Activated T-cell treated with anti-CD3 and anti-CD28 coated beads, Interleukin-2, amount 50 U/mL, for 24 hours (primary cell): Measurements from ENCODE around the gene SHANK3.

Experiments
- DNase-seq: peaks from one replicate; pipeline ENCODE4 v3.0.0-alpha.2; 2020
- H3K27ac Mint-ChIP-seq: 2 replicates; pipeline ENCODE4 v1.8.0; 2020; ENCODE audit warnings: mild to moderate bottlenecking, mixed read lengths
- H3K27me3 Mint-ChIP-seq: 2 replicates; pipeline ENCODE4 v1.8.0; 2020; ENCODE audit warnings: mixed read lengths
- H3K36me3 Mint-ChIP-seq: 2 replicates; pipeline ENCODE4 v1.8.0; 2020; ENCODE audit warnings: low read depth, mixed read lengths
- H3K4me1 Mint-ChIP-seq: 2 replicates; pipeline ENCODE4 v1.8.0; 2020; ENCODE audit warnings: low read depth, mixed read lengths
- H3K4me3 Mint-ChIP-seq: 2 replicates; pipeline ENCODE4 v1.8.0; 2020; ENCODE audit warnings: mild to moderate bottlenecking, moderate library complexity, mixed read lengths
- H3K9me3 Mint-ChIP-seq: 2 replicates; pipeline ENCODE4 v1.8.0; 2020; ENCODE audit warnings: mixed read lengths

SHANK3 gene

DNA sequence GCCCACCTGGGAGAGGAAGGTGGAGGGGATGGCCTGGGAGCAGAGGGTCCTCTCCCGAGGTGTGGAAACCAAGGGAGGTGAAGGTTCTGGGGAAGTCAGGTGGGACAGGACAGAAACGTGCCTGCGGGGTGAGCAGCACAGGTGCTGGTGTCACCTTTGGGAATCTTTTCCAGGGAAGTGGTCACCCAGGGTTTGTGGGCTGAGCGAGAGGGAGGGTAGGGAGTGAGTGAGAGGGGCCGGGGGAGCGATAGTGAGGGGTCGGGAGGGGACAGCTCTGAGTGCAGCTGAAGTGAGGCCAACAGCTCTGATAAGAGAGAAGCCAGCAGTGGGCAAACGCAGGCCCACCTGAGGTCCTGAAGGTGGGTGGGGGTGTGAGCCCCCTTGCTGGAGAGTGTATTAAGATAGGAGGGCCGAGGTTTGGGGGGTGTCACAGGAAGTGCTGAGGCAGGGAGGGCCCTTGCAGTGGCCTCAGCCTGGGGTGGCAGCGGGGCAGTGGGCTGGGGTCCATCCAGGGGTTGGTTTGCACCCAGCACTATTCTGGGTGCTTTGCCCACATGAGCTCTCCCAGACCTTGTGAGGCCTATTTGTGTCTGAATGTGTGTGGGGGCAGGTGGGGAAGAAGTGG lies 1.6 kb upstream of the SHANK3 start:
- no peaks in the 10 kb centered on the region for H3K9me3 Mint-ChIP-seq
- no peaks in the 10 kb centered on the region for H3K36me3 Mint-ChIP-seq
- H3K4me1 Mint-ChIP-seq = peaks cover 13% of the 10 kb centered on the region
- no peak overlapping the region for H3K4me3 Mint-ChIP-seq
- DNase-seq = no peak
- H3K27me3 Mint-ChIP-seq = peaks cover 47% of the 10 kb centered on the region
- H3K27ac Mint-ChIP-seq = no peak overlapping the region

DNA sequence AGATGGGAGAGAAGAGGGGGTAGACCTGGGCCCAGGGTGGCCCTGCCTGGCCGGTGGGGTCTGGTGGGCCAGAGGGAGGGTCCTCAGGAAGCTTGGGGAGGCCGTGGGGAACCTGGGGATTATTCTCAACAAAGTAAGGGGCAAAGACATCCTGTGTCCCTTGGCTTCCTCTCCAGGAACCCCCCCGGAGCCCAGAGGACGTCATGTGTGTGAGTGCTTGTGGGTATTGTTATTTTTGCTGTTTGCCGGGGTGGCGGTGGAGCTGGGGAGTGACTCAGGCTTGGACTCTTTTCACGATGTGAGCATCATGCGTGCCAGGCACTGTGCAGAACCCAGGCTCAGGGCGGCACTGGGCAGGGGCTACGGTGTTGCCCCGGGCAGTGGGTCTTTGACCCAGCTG lies 982 bp upstream of the SHANK3 start:
- Mint-ChIP-seq H3K27me3 (peaks cover 51% of the 10 kb centered on the region), H3K36me3 (no peaks in the 10 kb centered on the region), H3K4me3 (no peak overlapping the region), H3K27ac (no peak overlapping the region), H3K4me1 (peaks cover 13% of the 10 kb centered on the region), H3K9me3 (no peaks in the 10 kb centered on the region)
- no peak for DNase-seq

GRCh38 chr22:50672041-50672440 lies 582 bp upstream of the SHANK3 start:
- no peaks in the 10 kb centered on the region for H3K36me3 Mint-ChIP-seq
- DNase-seq = no peak
- peaks cover 13% of the 10 kb centered on the region for H3K4me1 Mint-ChIP-seq
- no peak overlapping the region for H3K27ac Mint-ChIP-seq
- no peak overlapping the region for H3K4me3 Mint-ChIP-seq
- no peaks in the 10 kb centered on the region for H3K9me3 Mint-ChIP-seq
- H3K27me3 Mint-ChIP-seq = peaks cover 48% of the 10 kb centered on the region

GRCh38 chr22:50673231-50674129 lies 857 bp downstream of the SHANK3 start:
- Mint-ChIP-seq H3K27me3 (peaks cover 48% of the 10 kb centered on the region), H3K27ac (no peak overlapping the region), H3K36me3 (no peaks in the 10 kb centered on the region), H3K9me3 (no peaks in the 10 kb centered on the region), H3K4me1 (peaks cover 13% of the 10 kb centered on the region), H3K4me3 (peak overlapping the region; percentile 46)
- DNase-seq = no peak

DNA sequence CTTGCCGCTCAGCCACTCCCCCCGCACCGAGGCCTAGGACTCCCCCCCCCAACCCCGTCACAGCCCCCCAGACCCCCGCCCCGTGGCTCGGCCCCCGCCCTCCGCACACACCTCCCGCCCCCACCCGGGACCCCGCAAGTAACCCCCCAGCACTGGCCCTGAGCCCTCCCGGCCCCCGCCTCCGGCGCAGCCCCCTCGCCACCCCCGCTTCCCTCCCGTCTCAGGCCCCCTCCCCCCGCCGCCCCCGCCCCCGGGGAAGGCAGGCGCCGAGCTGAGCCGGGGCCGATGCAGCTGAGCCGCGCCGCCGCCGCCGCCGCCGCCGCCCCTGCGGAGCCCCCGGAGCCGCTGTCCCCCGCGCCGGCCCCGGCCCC lies 1.5 kb downstream of the SHANK3 start:
- peaks cover 13% of the 10 kb centered on the region for H3K4me1 Mint-ChIP-seq
- H3K36me3 Mint-ChIP-seq = no peaks in the 10 kb centered on the region
- no peak overlapping the region for H3K4me3 Mint-ChIP-seq
- H3K27me3 Mint-ChIP-seq = peaks cover 48% of the 10 kb centered on the region
- H3K9me3 Mint-ChIP-seq = no peaks in the 10 kb centered on the region
- H3K27ac Mint-ChIP-seq = no peak overlapping the region
- DNase-seq = no peak

- H3K27ac Mint-ChIP-seq = no peak overlapping the region
- H3K27me3 Mint-ChIP-seq = peaks cover 48% of the 10 kb centered on the region
- peak overlapping the region; percentile 49 for H3K4me3 Mint-ChIP-seq
- DNase-seq = peak; percentile 47
- H3K4me1 Mint-ChIP-seq = peaks cover 13% of the 10 kb centered on the region
- H3K36me3 Mint-ChIP-seq = no peaks in the 10 kb centered on the region
- H3K9me3 Mint-ChIP-seq = no peaks in the 10 kb centered on the region
Observed at GRCh38 chr22:50674606-50675552, 2.3 kb downstream of the SHANK3 start.

GRCh38 chr22:50675553-50676179 lies 3.0 kb downstream of the SHANK3 start:
- no peak for DNase-seq
- Mint-ChIP-seq H3K4me1 (peaks cover 13% of the 10 kb centered on the region), H3K27ac (no peak overlapping the region), H3K4me3 (peak overlapping the region; percentile 49), H3K36me3 (no peaks in the 10 kb centered on the region), H3K27me3 (peaks cover 44% of the 10 kb centered on the region), H3K9me3 (no peaks in the 10 kb centered on the region)

DNA sequence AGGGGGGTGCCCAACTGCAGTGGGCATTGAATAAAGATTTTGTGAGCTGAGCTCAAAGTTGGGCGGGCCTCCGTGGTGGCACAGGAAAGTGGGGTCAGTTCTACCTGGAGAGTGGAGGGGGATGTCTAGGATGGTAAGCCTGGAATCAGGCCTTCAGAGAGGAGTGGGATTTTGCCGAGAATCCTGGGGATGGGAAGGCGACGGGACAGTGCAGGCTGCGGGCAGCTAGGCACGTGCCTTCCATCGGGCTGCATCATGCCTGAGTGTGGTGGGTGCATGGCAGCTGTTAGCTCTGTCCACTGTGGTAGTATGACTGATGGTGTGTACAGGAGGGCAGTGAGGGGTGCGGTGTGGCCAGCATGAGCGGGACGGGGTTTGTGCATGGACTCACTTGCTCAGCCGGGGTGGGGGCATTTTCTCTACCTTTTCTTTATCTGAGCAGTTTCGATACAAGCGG lies 3.6 kb downstream of the SHANK3 start:
- Mint-ChIP-seq H3K4me1 (peaks cover 13% of the 10 kb centered on the region), H3K9me3 (peaks cover 3% of the 10 kb centered on the region), H3K27me3 (peaks cover 38% of the 10 kb centered on the region), H3K36me3 (no peaks in the 10 kb centered on the region), H3K4me3 (no peak overlapping the region), H3K27ac (no peak overlapping the region)
- peak; percentile 23 for DNase-seq

DNA sequence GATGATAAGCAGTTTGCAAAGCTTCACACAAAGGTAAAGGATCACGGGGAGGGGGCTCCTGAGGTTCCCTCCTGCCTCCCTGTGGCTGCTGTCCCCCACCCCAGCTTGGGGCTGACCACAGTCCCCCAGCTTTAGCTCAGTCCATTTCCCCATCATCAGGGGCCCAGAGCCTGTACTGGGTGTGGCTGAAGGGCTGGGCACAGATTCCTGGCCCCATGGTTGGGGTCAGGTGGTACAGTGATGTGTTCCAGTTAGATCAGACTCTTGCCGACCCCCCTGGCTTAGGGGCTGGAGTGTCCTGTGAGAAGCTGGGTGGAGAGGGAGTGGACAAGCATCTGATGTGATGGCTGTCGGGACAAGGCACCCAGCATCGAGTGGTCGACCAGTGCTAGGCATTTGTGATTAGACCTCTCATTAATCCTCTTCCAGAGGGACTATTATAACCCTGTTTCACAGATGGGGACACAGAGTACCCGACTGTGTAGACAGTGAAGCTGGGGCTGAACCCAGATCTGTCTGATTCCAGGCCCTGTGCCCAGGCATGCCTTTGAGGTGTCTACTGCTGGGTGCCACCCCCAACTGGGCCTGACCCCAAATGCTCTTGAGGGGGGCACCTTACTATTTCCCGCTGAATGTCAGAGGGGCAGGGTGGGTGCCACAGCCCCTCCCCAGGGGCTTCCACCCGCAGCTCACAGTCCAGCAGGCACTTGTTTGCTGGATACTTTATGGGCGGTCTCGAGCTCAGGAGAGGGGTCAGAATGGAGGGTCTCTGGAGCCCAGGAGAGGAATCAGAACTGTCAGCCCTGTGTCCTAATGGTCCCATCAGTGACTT lies 4.3 kb downstream of the SHANK3 start:
- Mint-ChIP-seq H3K27me3 (peaks cover 32% of the 10 kb centered on the region), H3K36me3 (no peaks in the 10 kb centered on the region), H3K9me3 (peaks cover 4% of the 10 kb centered on the region), H3K27ac (no peak overlapping the region), H3K4me1 (peaks cover 13% of the 10 kb centered on the region), H3K4me3 (no peak overlapping the region)
- peak; percentile 23 for DNase-seq

GRCh38 chr22:50677493-50678217 lies 5.0 kb downstream of the SHANK3 start:
- no peak overlapping the region for H3K4me3 Mint-ChIP-seq
- peaks cover 13% of the 10 kb centered on the region for H3K4me1 Mint-ChIP-seq
- H3K36me3 Mint-ChIP-seq = no peaks in the 10 kb centered on the region
- DNase-seq = peak; percentile 18
- H3K27me3 Mint-ChIP-seq = peaks cover 25% of the 10 kb centered on the region
- peaks cover 4% of the 10 kb centered on the region for H3K9me3 Mint-ChIP-seq
- H3K27ac Mint-ChIP-seq = no peak overlapping the region

DNA sequence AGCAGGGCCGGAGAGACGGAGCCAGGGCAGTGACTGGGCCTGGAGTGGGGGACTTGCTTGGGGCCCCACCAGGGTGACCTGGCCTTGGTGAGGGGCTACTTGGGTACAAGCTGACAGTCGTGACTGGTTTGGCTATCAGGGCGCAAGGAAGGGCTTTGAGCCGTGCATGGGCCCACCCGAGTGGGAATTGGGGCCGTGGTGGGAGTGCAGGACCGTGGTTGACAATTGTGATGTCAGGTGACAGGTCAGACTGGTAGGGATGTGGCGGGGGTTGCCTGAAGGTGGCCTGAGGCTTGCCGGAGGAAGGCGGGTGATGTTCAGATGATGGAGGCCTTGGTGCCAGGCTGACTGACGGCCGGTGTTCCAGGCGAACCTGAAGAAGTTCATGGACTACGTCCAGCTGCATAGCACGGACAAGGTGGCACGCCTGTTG lies 5.6 kb downstream of the SHANK3 start:
- H3K4me3 Mint-ChIP-seq = no peak overlapping the region
- peaks cover 20% of the 10 kb centered on the region for H3K27me3 Mint-ChIP-seq
- H3K36me3 Mint-ChIP-seq = no peaks in the 10 kb centered on the region
- H3K9me3 Mint-ChIP-seq = peaks cover 4% of the 10 kb centered on the region
- no peak overlapping the region for H3K27ac Mint-ChIP-seq
- DNase-seq = peak; percentile 15
- peaks cover 7% of the 10 kb centered on the region for H3K4me1 Mint-ChIP-seq

- DNase-seq = peak; percentile 14
- Mint-ChIP-seq H3K4me1 (peaks cover 5% of the 10 kb centered on the region), H3K36me3 (no peaks in the 10 kb centered on the region), H3K4me3 (no peak overlapping the region), H3K9me3 (peaks cover 4% of the 10 kb centered on the region), H3K27ac (no peak overlapping the region), H3K27me3 (peaks cover 16% of the 10 kb centered on the region)
Observed at GRCh38 chr22:50678651-50679521, 6.3 kb downstream of the SHANK3 start.
